Anterior cingulate cortex (tissue), 58 donors: ENCODE data around the gene ERCC6L.
"Not testable (repeated sequence)": the region's sequence is repeated elsewhere in the genome, so short reads cannot be mapped to it uniquely, and the experiment has no call there.

Experiments used
- DNase-seq, 58 donors: peaks; one replicate each; lab custom pipeline; 2025; lab: John Stamatoyannopoulos, UW

Gene ERCC6L

DNA sequence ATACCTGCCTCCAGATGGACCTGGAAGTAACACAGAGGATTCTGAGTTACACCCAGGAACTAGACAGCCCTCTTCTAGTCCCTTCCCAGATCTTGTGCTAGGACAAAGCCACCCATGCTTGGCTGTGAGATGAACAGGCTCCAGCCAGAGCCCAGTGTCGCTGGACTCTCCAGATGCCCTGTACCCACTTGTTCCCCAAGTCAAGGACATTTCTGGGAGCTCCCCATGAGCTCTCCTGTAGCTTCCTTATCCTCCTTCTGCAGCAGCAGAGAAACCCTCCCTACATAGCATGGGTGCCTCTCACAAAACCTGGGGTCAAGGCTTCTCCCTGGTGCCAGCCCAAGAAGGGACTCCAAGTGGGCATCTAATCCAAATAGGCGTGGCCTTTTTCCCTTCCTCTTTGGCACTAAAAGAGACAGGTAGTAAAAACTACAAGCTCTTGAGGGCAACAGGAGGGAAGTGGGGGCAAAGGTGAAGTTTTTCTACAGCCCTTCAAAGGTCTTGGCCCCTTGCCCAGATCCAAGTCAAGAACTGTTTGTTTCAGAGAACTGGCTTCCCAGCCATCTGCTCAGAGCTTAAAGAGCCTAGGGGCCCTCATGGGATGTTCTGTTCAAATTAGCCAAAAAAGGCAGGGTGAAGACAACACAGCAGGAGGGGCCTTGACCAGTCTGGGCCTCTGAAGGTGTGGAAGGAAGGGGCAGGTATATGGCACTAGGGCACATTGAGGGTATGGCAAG, 8.5 kb upstream of the ERCC6L start:
- DNase-seq: peak in 1 of 58 donors; percentile 0

GRCh38 chrX:72245461-72246089, 6.7 kb upstream of the ERCC6L start:
- DNase-seq: peak in 42 of 58 donors; percentile 0 to 38 (median 6)

GRCh38 chrX:72243472-72243871, 4.6 kb upstream of the ERCC6L start:
- DNase-seq: no peak

- no peak for DNase-seq
Measured at GRCh38 chrX:72240976-72241375, 2.1 kb upstream of the ERCC6L start.

DNA sequence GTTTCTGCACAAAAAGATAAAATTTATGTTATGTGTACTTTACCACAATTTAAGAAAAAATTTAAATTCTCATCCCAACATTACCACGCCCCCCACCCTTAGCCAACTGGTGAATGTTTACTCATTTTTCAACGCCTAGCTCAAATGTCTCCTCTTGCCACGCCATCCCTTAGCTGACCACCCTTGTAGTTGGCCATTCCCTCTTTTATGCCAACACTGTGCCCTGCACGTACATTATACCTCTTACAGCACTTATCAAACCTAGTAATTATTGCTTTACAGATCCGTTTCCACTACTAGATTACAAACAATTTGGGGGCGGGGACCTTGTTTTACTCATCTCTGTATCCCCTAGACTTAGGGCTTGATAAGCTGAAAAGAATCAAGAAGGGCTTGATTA, 644 bp downstream of the ERCC6L start:
- no peak for DNase-seq

GRCh38 chrX:72236841-72237240, 2.0 kb downstream of the ERCC6L start:
- DNase-seq: no peak

DNA sequence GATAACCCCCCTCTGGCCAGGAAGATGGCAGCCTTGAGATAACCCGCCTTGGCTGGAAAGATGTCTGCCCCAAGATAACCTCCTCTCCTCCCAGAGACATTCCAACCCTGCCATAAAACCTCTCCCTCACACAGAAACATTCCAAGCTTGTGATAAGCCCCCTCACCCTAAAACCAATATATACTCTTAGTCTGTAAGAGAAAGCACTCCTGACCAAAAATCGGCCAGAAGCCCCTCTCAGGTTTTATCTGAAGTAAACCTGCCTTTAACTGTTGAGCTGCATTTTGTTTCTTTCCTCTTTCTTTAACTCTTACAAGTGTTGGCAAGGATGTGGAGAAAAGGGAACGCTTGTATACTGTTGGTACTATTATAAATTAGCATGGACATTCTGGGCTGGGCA, 8.5 kb downstream of the ERCC6L start:
- DNase-seq: no peak

DNA sequence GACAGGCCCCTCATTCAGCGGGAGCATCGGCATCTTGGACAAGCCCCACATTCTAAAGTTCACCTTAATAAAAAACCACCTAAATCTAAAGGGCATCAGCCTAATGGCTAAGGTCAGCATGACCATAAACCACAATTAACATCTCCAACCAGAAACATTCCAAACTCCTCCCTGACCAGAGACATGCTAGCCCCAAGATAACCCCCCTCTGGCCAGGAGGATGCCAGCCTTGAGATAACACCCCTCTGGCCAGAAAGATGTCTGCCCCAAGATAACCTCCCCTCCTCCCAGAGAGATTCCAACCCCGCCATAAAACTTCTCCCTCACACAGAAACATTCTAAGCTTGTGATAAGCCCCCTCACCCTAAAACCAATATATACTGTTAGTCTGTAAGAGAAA, 18.5 kb downstream of the ERCC6L start:
- not testable (repeated sequence) for DNase-seq

DNA sequence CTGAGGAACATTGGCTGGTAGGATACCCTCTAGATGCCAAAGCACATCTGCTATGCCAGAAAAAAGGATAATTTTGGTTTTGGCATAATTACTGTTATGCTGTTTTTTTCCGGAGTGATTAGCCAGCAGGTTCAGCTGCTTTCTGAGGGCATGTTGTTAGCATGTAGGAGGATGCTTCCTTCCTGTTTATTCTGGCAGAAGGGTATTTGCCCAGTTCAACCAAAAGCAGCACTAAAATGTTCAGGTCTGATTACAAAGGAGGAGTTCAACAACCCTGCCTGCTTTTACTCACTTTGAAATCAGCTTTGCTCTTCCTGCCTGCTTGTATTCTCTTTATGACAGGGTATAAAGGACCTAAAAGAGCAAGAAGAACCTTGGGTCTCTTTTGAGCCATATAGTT, 21.9 kb downstream of the ERCC6L start:
- DNase-seq: peak in 2 of 58 donors; percentile 0

DNA sequence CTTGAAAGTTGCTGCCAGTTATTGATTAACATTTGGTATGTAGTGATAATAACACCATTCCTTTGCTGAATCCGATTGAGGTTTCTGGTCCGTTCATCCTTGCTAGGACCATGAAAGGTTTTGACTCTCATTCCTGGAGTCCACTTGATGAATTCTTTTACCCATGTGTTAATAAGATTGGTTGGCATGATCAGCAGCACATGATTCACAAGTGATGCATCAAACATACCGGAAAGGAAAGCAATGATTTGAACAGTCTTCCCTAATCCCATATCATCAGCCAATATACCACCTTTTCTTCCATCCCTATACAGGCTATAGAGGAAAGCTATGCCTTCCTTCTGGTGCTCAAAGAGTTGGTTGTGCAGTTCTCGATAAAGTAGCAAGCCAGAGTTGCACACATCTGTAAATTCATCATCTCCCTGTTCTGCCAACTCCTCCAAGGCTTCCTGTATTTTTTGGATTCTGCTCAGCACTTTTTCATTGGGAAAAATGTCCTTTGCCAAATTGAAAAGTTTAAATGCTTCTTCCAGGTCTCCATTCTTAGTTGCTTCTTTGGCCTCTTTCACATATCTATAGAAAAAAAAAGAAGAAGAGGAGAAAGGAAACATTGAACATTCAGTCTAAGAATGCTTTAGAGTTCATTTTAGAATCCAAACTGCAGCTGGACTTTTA, 30.6 kb downstream of the ERCC6L start:
- DNase-seq: no peak

DNA sequence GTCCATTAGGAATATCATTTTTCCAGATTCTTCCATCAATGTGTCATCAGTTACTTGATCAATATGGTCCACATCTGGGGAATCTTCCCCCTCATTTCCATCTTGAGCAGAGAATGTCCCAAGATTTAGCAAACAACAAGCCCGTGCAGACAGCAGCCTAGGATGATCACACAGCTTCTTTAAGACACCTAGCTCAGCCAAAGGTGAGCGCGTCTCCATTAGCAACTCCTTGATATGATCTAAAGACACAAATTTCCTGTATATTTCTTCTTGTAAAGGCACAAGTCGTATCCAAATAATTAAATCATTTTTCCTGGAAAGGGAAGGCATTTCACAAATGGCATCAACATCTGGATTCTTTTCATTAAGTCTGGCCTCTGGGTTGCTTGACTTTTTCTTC, 31.5 kb downstream of the ERCC6L start:
- no peak for DNase-seq

- DNase-seq: no peak
Measured at GRCh38 chrX:72205706-72206105, 33.1 kb downstream of the ERCC6L start.

GRCh38 chrX:72203421-72203820, 35.4 kb downstream of the ERCC6L start:
- DNase-seq: no peak

DNA sequence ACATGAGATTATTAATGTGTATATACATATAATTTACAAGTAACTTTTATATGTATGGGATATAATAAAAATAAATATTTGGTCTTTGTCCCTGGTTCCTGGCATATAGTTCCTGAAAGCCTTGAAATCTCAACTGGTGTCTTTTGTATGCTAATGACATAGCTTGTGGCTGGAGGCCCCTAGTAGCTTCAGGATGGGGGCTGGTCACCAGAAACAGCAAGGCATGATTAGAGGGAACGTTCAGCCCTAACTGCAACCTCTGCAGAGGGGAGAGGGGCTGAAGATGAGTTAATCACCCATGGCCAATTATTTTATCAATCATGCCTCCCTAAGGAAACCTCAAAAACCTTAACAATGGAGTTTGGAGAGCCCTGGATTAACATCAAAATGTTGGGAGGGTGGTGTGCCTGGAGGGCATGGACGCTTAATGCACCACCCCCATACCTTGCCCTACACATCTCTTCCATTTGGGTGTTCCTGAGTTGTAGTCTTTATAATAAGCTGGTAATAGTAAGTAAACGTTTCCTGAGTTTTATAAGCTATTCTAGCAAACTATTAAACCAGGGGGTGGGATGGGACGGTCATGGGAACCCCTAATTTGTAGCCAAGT, 35.9 kb downstream of the ERCC6L start:
- no peak for DNase-seq

GRCh38 chrX:72201836-72202536, 36.8 kb downstream of the ERCC6L start:
- no peak for DNase-seq

GRCh38 chrX:72182924-72183323, 55.9 kb downstream of the ERCC6L start:
- no peak for DNase-seq

- DNase-seq: peak; percentile 40 to 95 (median 88)
Measured at GRCh38 chrX:72181178-72182125, 57.4 kb downstream of the ERCC6L start, which contains the start of gene PIN4. Gene PIN4, plus strand, starts transcription at chrX:72181757. Its CDS starts 29 bp downstream, at chrX:72181786.

- no peak for DNase-seq
Measured at GRCh38 chrX:72180539-72180938, 58.3 kb downstream of the ERCC6L start.

DNA sequence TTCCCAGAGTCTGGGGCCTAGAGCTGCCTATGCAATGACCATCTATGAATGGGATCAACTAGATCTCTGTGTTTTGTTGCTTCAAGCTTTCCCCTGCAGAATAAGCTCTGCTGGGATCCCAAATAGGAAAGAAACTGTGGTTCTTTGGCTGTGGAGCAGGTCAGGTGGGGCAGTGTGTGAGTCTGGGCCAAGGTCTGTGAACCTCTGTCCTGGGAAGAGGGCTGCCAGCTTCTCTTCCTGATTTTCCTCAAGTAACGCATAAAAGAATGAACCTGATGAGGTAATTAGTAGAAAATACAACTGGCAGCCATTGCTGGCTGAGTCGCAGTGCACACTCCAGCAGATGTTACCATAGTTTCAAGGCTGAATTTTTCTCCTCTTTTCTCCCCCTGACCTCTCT, 61.8 kb downstream of the ERCC6L start:
- DNase-seq: peak in 17 of 58 donors; percentile 0 to 28 (median 1)
